Ishikawa (cell line): ENCODE data around the gene ZMIZ1.

Experiments used
- CEBPB ChIP-seq: IDR thresholded peaks from 2 replicates; pipeline ENCODE4 v1.6.1; 2012
- CREB1 ChIP-seq: IDR thresholded peaks from 2 replicates; pipeline ENCODE4 v1.6.1; 2012; ENCODE audit warnings: low read depth
- EGR1 ChIP-seq: IDR thresholded peaks from 2 replicates; pipeline ENCODE4 v1.6.1; 2012
- EP300 ChIP-seq: IDR thresholded peaks from 2 replicates; pipeline ENCODE4 v1.6.1; 2012; ENCODE audit warnings: borderline replicate concordance
- FOXM1 ChIP-seq: IDR thresholded peaks from 2 replicates; pipeline ENCODE4 v1.6.1; 2012; ENCODE audit warnings: low read depth, borderline replicate concordance
- MAX ChIP-seq: IDR thresholded peaks from 2 replicates; pipeline ENCODE4 v1.6.1; 2012
- NFIC ChIP-seq: IDR thresholded peaks from 2 replicates; pipeline ENCODE4 v1.6.1; 2012
- RAD21 ChIP-seq: IDR thresholded peaks from 2 replicates; pipeline ENCODE4 v1.6.1; 2012; ENCODE audit warnings: low read depth
- REST ChIP-seq: IDR thresholded peaks from 2 replicates; pipeline ENCODE4 v1.6.1; 2012; ENCODE audit warnings: low read depth, mild to moderate bottlenecking
- TAF1 ChIP-seq: IDR thresholded peaks from 2 replicates; pipeline ENCODE4 v1.6.1; 2012; ENCODE audit warnings: low read depth, mild to moderate bottlenecking
- TCF12 ChIP-seq: IDR thresholded peaks from 2 replicates; pipeline ENCODE4 v1.6.1; 2012; ENCODE audit warnings: low read depth
- TEAD4 ChIP-seq: IDR thresholded peaks from 2 replicates; pipeline ENCODE4 v1.6.1; 2012
- USF1 ChIP-seq: IDR thresholded peaks from 2 replicates; pipeline ENCODE4 v1.6.1; 2012
- YY1 ChIP-seq: IDR thresholded peaks from 2 replicates; pipeline ENCODE4 v1.6.1; 2012; ENCODE audit warnings: low read depth
- ZBTB7A ChIP-seq: IDR thresholded peaks from 2 replicates; pipeline ENCODE4 v1.6.1; 2012; ENCODE audit warnings: low read depth

Gene ZMIZ1

GRCh38 chr10:79331709-79332108, 262.9 kb downstream of the ZMIZ1 start:
- TF ChIP-seq TEAD4: no peak
- TF ChIP-seq TCF12: no peak
- TF ChIP-seq FOXM1: no peak
- TF ChIP-seq TAF1: no peak
- no peak for TF ChIP-seq CEBPB
- no peak for TF ChIP-seq YY1
- TF ChIP-seq EP300: no peak
- TF ChIP-seq USF1: no peak
- TF ChIP-seq CREB1: no peak

- TF ChIP-seq NFIC (no peak), EP300 (0 out of 2 replicates have a peak, but pooled peaks have one; percentile 27)
Observed at GRCh38 chr10:79333513-79333912, 264.7 kb downstream of the ZMIZ1 start.

- no peak for TF ChIP-seq NFIC
- no peak for TF ChIP-seq EGR1
- TF ChIP-seq FOXM1: no peak
- TF ChIP-seq EP300: no peak
- TF ChIP-seq USF1: no peak
- TF ChIP-seq TCF12: no peak
- no peak for TF ChIP-seq MAX
- no peak for TF ChIP-seq YY1
- no peak for TF ChIP-seq CEBPB
- TF ChIP-seq RAD21: no peak
- TF ChIP-seq REST: no peak
- TF ChIP-seq ZBTB7A: no peak
- TF ChIP-seq CREB1: no peak
- TF ChIP-seq TAF1: no peak
- no peak for TF ChIP-seq TEAD4
Observed at GRCh38 chr10:79334573-79334972, 265.8 kb downstream of the ZMIZ1 start.

- TF ChIP-seq TCF12: peak; percentile 91
- TF ChIP-seq MAX: no peak; the same call in 1 of the 2 replicates
- TF ChIP-seq TEAD4: peak; percentile 59
- no peak for TF ChIP-seq CREB1
- no peak for TF ChIP-seq YY1
- peak; percentile 86 for TF ChIP-seq EP300
- TF ChIP-seq NFIC: peak; percentile 86
- TF ChIP-seq USF1: no peak
- TF ChIP-seq ZBTB7A: no peak; the same call in 1 of the 2 replicates
- no peak for TF ChIP-seq REST
- peak; percentile 79 for TF ChIP-seq FOXM1
- no peak for TF ChIP-seq TAF1
- peak; percentile 17; the same call in 1 of the 2 replicates for TF ChIP-seq RAD21
- TF ChIP-seq CEBPB: peak; percentile 43; the same call in 1 of the 2 replicates
- 0 out of 2 replicates have a peak, but pooled peaks have one; percentile 42 for TF ChIP-seq EGR1
Observed at GRCh38 chr10:79335094-79335469, 266.3 kb downstream of the ZMIZ1 start.

GRCh38 chr10:79335470-79336235, 266.9 kb downstream of the ZMIZ1 start:
- TF ChIP-seq USF1: peak; percentile 34
- peak; percentile 67 for TF ChIP-seq FOXM1
- TF ChIP-seq TEAD4: peak; percentile 44; the same call in 1 of the 2 replicates
- no peak for TF ChIP-seq YY1
- peak; percentile 79 for TF ChIP-seq EP300
- no peak for TF ChIP-seq TAF1
- TF ChIP-seq CREB1: no peak
- peak; percentile 75; the same call in 1 of the 2 replicates for TF ChIP-seq MAX
- TF ChIP-seq NFIC: peak; percentile 59; the same call in 1 of the 2 replicates
- no peak for TF ChIP-seq EGR1
- no peak; the same call in 1 of the 2 replicates for TF ChIP-seq RAD21
- peak; percentile 89 for TF ChIP-seq TCF12
- TF ChIP-seq ZBTB7A: peak; percentile 61; the same call in 1 of the 2 replicates
